BJ (cell line): ENCODE measurements around the gene PLCB2. TPM values are rescaled to one million over a fixed set of nuclear protein-coding genes. Genes with fewer than 3 reads are reported as not detected.

Experiments used
- CTCF ChIA-PET: fragments of 350-600 bp; formaldehyde crosslinking; extraction: SDS; loops from one replicate; lab custom pipeline; 2021; ENCODE audit warnings: antibody characterized with exemption, inconsistent platforms; lab: Yijun Ruan, JAX
- POLR2A ChIA-PET: fragments of 300-600 bp; sonication (Branson Sonifier 250); formaldehyde crosslinking; extraction: SDS; loops from one replicate; lab custom pipeline; 2021; ENCODE audit warnings: antibody characterized with exemption; lab: Charles Lee
- DNase-seq: peaks from one replicate; pipeline ENCODE4 v3.0.0-alpha.2; 2011; ENCODE audit warnings: low read depth
- H3K27me3 ChIP-seq: 2 replicates; pipeline ENCODE4 v1.6.0; 2011; ENCODE audit warnings: low read length; ENCODE audit not compliant: control insufficient read depth, insufficient read depth
- H3K36me3 ChIP-seq: 2 replicates; pipeline ENCODE4 v1.5.1; 2011; ENCODE audit warnings: low read length; ENCODE audit not compliant: control insufficient read depth, insufficient read depth
- H3K4me3 ChIP-seq: 2 replicates; pipeline ENCODE4 v1.5.1; 2011; ENCODE audit warnings: low read depth, mild to moderate bottlenecking, control low read depth, low read length
- CTCF ChIP-seq: IDR thresholded peaks from 2 replicates; pipeline ENCODE4 v1.5.1; 2011; ENCODE audit warnings: low read depth, mild to moderate bottlenecking, control low read depth, inconsistent platforms, low read length, moderate library complexity; ENCODE audit not compliant: insufficient read depth
- polyA plus RNA-seq: library from polyadenylated mRNA; depleted of rRNA; stranded (reverse); fragments of >200 nt; gene quantifications from 2 replicates; pipeline ENCODE4 v1.2.3, GENCODE V29; 2011

The PLCB2 gene
- polyA plus RNA-seq, 1 experiment = 0.47 TPM

- no peak overlapping the region for H3K4me3 ChIP-seq
- H3K36me3 ChIP-seq = no peaks in the 10 kb centered on the region
- H3K27me3 ChIP-seq = peaks cover 4% of the 10 kb centered on the region; the same call in 1 of the 2 replicates
- TF ChIP-seq CTCF = peak; percentile 33; the same call in 1 of the 2 replicates
- POLR2A ChIA-PET = no interaction called here
- CTCF ChIA-PET = interaction anchor here (0.6 to 14.9 kb wide), 17 partner anchors 9 to 485 kb away, joined by 3 to 494 read pairs (median 21); partner anchors contain the start of genes BMF, CCDC9B, PAK6 and PLCB2
- no peak for DNase-seq
Measured at GRCh38 chr15:40272485-40273056, 35.2 kb downstream of the PLCB2 start.

- Histone ChIP-seq H3K27me3 (peaks cover 4% of the 10 kb centered on the region; the same call in 1 of the 2 replicates), H3K4me3 (no peak overlapping the region), H3K36me3 (no peaks in the 10 kb centered on the region)
- CTCF ChIA-PET = interaction anchor here (0.6 to 14.9 kb wide), 8 partner anchors 9 to 231 kb away, joined by 3 to 494 read pairs (median 19); no protein-coding TSS in a partner anchor
- TF ChIP-seq CTCF = no peak
- POLR2A ChIA-PET = no interaction called here
- DNase-seq = no peak
Measured at GRCh38 chr15:40271685-40272484, 35.9 kb downstream of the PLCB2 start.

- TF ChIP-seq CTCF = no peak
- Histone ChIP-seq H3K4me3 (no peak overlapping the region), H3K36me3 (no peaks in the 10 kb centered on the region), H3K27me3 (peaks cover 4% of the 10 kb centered on the region; the same call in 1 of the 2 replicates)
- POLR2A ChIA-PET = no interaction called here
- CTCF ChIA-PET = interaction anchor here (0.6 to 14.9 kb wide), 8 partner anchors 7 to 226 kb away, joined by 3 to 494 read pairs (median 6); no protein-coding TSS in a partner anchor
- no peak for DNase-seq
Measured at GRCh38 chr15:40270246-40270995, 37.3 kb downstream of the PLCB2 start.

- CTCF ChIA-PET = interaction anchor here (0.6 to 14.9 kb wide), 7 partner anchors 9 to 226 kb away, joined by 3 to 494 read pairs (median 5); no protein-coding TSS in a partner anchor
- POLR2A ChIA-PET = no interaction called here
- TF ChIP-seq CTCF = no peak
Measured at GRCh38 chr15:40269604-40270003, 38.1 kb downstream of the PLCB2 start.

GRCh38 chr15:40267670-40268069 is 40.1 kb downstream of the PLCB2 start:
- no peak for TF ChIP-seq CTCF
- H3K4me3 ChIP-seq = no peak overlapping the region
- POLR2A ChIA-PET = no interaction called here
- DNase-seq = no peak
- CTCF ChIA-PET = interaction anchor here (0.7 to 14.9 kb wide), 5 partner anchors 11 to 171 kb away, joined by 3 to 494 read pairs (median 3); no protein-coding TSS in a partner anchor
- peaks cover 4% of the 10 kb centered on the region; the same call in 1 of the 2 replicates for H3K27me3 ChIP-seq
- no peaks in the 10 kb centered on the region for H3K36me3 ChIP-seq

More at GRCh38 chr15:40269604-40270003, 38.1 kb downstream of the PLCB2 start:
- no peak overlapping the region for H3K4me3 ChIP-seq
- DNase-seq = no peak
- no peaks in the 10 kb centered on the region for H3K36me3 ChIP-seq
- peaks cover 4% of the 10 kb centered on the region; the same call in 1 of the 2 replicates for H3K27me3 ChIP-seq
